OCI-LY3 (cell line): ENCODE data around the gene GFRA4.

Source experiments
- CTCF ChIP-seq: fragments of 200-600, 300-600 bp; sonication (generic); IDR thresholded peaks from 2 replicates; pipeline ENCODE4 v1.5.1; 2014; ENCODE audit warnings: antibody characterized with exemption, low read length, low read depth
- EZH2phosphoT487 ChIP-seq: fragments of 200-600 bp; shearing (Covaris generic); IDR thresholded peaks from 2 replicates; pipeline ENCODE4 v1.6.1; 2018; ENCODE audit warnings: antibody characterized with exemption, mixed run types, low read depth

- TF ChIP-seq CTCF, result no peak
- TF ChIP-seq EZH2phosphoT487, result no peak
Measured at GRCh38 chr20:3690413-3690812, 27.2 kb upstream of the GFRA4 start.
